Nephron progenitor cell (in vitro differentiated cells): ENCODE measurements around the gene SAV1.
A peak's percentile ranks its signal among the peaks of the same experiment; 100 is the strongest.
"Not testable (repeated sequence)": the region's sequence is repeated elsewhere in the genome, so short reads cannot be mapped to it uniquely, and the experiment has no call there.

ENCODE experiments used
- DNase-seq: peaks from one replicate; pipeline ENCODE4 v3.0.0; 2021
- H3K27ac Mint-ChIP-seq: 2 replicates; pipeline ENCODE4 v1.8.0; 2021; ENCODE audit warnings: mild to moderate bottlenecking, moderate library complexity, mixed read lengths
- H3K27me3 Mint-ChIP-seq: 2 replicates; pipeline ENCODE4 v1.8.0; 2021; ENCODE audit warnings: mild to moderate bottlenecking, low read depth, mixed read lengths; ENCODE audit not compliant: poor library complexity
- H3K36me3 Mint-ChIP-seq: 2 replicates; pipeline ENCODE4 v1.8.0; 2021; ENCODE audit warnings: low read depth, mixed read lengths
- H3K4me1 Mint-ChIP-seq: 2 replicates; pipeline ENCODE4 v1.8.0; 2021; ENCODE audit warnings: mixed read lengths
- H3K4me3 Mint-ChIP-seq: 2 replicates; pipeline ENCODE4 v1.8.0; 2021; ENCODE audit warnings: mild to moderate bottlenecking, moderate library complexity, mixed read lengths
- H3K9me3 Mint-ChIP-seq: 2 replicates; pipeline ENCODE4 v1.8.0; 2021; ENCODE audit warnings: mild to moderate bottlenecking, moderate library complexity, mixed read lengths
- TF ChIP-seq, protein P1 (sequence below): fragments of 200-600 bp; sonication (generic); IDR thresholded peaks from 2 replicates; pipeline ENCODE4 v1.5.0; 2021; ENCODE audit warnings: antibody characterized with exemption

SAV1 gene

DNA sequence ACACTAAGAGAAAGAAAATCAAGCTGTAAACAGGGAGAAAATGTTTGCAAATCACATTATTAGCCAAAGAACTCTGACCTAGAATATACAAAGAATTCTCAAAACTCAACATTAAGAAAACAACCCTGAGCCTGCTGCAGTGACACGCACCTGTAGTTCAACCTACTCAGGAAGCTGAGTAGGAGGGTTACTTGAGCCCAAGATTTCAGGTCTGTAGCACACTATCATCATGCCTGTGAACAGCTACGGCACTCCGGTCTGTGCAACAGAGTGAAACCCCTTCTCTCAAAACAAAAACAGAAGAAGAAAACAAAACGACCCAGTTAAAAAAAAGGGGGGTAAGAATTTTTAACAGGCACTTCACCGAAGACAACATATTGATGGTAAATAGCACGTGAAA is 20.8 kb downstream of the SAV1 start:
- peaks cover 36% of the 10 kb centered on the region for H3K36me3 Mint-ChIP-seq
- no peaks in the 10 kb centered on the region for H3K9me3 Mint-ChIP-seq
- H3K4me1 Mint-ChIP-seq: peaks cover 16% of the 10 kb centered on the region
- TF ChIP-seq, protein P1, sequence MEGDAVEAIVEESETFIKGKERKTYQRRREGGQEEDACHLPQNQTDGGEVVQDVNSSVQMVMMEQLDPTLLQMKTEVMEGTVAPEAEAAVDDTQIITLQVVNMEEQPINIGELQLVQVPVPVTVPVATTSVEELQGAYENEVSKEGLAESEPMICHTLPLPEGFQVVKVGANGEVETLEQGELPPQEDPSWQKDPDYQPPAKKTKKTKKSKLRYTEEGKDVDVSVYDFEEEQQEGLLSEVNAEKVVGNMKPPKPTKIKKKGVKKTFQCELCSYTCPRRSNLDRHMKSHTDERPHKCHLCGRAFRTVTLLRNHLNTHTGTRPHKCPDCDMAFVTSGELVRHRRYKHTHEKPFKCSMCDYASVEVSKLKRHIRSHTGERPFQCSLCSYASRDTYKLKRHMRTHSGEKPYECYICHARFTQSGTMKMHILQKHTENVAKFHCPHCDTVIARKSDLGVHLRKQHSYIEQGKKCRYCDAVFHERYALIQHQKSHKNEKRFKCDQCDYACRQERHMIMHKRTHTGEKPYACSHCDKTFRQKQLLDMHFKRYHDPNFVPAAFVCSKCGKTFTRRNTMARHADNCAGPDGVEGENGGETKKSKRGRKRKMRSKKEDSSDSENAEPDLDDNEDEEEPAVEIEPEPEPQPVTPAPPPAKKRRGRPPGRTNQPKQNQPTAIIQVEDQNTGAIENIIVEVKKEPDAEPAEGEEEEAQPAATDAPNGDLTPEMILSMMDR: no peak
- DNase-seq: no peak
- H3K27me3 Mint-ChIP-seq: no peaks in the 10 kb centered on the region
- H3K4me3 Mint-ChIP-seq: no peak overlapping the region
- peak overlapping the region; percentile 72 for H3K27ac Mint-ChIP-seq

DNA sequence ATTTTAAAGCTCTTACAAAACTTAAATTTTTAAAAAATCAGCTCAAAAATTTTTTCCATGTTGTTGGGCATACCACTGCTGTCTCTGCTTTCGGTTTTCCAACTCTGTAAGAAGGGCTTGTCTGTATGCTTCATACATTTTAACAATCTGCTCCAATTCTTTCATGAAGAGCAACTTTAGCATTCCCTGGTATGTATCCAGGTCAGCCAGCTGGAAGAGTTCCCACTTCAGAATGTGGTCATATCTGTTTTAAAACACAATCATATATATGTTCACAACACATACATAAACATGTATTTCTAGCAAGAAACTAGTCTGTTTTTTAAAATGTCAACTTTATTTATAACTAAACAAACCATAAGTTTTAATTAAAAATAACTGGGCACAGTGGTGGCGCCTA is 33.0 kb downstream of the SAV1 start:
- TF ChIP-seq, protein P1: no peak
- Mint-ChIP-seq H3K27me3 (no peaks in the 10 kb centered on the region), H3K9me3 (no peaks in the 10 kb centered on the region), H3K4me1 (no peaks in the 10 kb centered on the region), H3K27ac (no peak overlapping the region), H3K36me3 (peaks cover 45% of the 10 kb centered on the region), H3K4me3 (no peak overlapping the region)
- no peak for DNase-seq

DNA sequence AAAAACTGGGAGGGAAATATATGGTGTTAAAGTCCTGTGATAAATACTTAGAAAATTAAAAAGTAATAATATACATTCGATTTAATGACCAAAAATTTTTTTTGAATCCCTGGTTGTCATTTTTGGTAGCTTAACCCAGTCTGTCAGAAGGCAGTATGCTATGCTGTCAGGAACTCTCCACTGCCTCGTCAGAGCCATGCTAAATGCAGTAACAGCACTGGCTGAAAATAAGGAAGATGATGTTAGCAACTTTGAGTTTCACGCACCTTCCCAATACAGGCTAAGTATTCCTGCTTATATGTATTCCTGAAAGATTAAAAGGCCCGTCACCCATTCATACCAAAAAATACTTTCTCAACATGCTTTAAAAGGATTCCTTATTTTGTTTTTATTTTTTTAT is 34.2 kb downstream of the SAV1 start:
- H3K27ac Mint-ChIP-seq: no peak overlapping the region
- no peaks in the 10 kb centered on the region for H3K9me3 Mint-ChIP-seq

GRCh38 chr14:50631408-50631821 is 36.7 kb downstream of the SAV1 start:
- DNase-seq: no peak
- H3K36me3 Mint-ChIP-seq: peaks cover 12% of the 10 kb centered on the region
- no peak overlapping the region for H3K4me3 Mint-ChIP-seq
- TF ChIP-seq, protein P1: no peak
- no peaks in the 10 kb centered on the region for H3K9me3 Mint-ChIP-seq
- no peaks in the 10 kb centered on the region for H3K4me1 Mint-ChIP-seq
- H3K27me3 Mint-ChIP-seq: no peaks in the 10 kb centered on the region
- peak overlapping the region; percentile 23 for H3K27ac Mint-ChIP-seq

More for the DNA sequence above, 34.2 kb downstream of the SAV1 start:
- DNase-seq: no peak
- H3K27me3 Mint-ChIP-seq: no peaks in the 10 kb centered on the region
- TF ChIP-seq, protein P1: no peak
- H3K36me3 Mint-ChIP-seq: peaks cover 35% of the 10 kb centered on the region
- no peaks in the 10 kb centered on the region for H3K4me1 Mint-ChIP-seq
- H3K4me3 Mint-ChIP-seq: no peak overlapping the region

DNA sequence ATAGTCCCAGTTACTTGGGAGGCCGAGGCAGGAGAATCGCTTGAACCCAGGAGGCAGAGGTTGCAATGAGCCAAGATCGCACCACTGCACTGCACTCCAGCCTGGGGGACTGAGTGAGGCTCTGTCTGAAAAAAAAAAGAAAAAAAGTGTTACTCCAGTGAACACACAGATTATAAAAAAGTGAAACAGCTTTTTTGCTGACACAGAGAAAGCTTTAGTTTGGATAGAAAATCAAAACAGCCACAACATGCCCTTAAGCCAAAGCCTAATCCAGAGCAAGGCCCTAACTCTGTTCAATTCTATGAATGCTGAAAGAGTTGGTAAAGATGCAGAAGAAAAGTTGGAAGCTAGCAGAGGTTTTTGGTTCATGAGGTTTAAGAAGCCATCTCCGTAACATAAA is 43.2 kb downstream of the SAV1 start:
- not testable (repeated sequence) for DNase-seq, H3K4me3 Mint-ChIP-seq, H3K4me1 Mint-ChIP-seq, H3K9me3 Mint-ChIP-seq, H3K27ac Mint-ChIP-seq, H3K27me3 Mint-ChIP-seq, H3K36me3 Mint-ChIP-seq

GRCh38 chr14:50624447-50624846 is 43.7 kb downstream of the SAV1 start:
- Mint-ChIP-seq H3K9me3 (no peaks in the 10 kb centered on the region), H3K36me3 (peaks cover 6% of the 10 kb centered on the region), H3K27me3 (no peaks in the 10 kb centered on the region), H3K4me1 (no peaks in the 10 kb centered on the region), H3K4me3 (no peak overlapping the region), H3K27ac (no peak overlapping the region)
- TF ChIP-seq, protein P1: no peak
- no peak for DNase-seq
